HG02610 (cell line): ENCODE results near the gene TAF11L13.

Experiments used
- ATAC-seq: cut with Tn5 transposase; IDR thresholded peaks from one replicate; pipeline ENCODE4 v1.9.1; 2021; ENCODE audit warnings: mild to moderate bottlenecking, moderate library complexity; ENCODE audit not compliant: unreplicated experiment

Gene TAF11L13

GRCh38 chr5:17678751-17679324 is 47.0 kb downstream of the TAF11L13 start:
- ATAC-seq = no peak

GRCh38 chr5:17679597-17680203 is 47.8 kb downstream of the TAF11L13 start:
- no peak for ATAC-seq

- ATAC-seq = no peak
Measured at GRCh38 chr5:17680737-17681136, 48.8 kb downstream of the TAF11L13 start.
